GM19452 (cell line): ENCODE results near the gene ERFL.

Experiments used
- ATAC-seq: cut with Tn5 transposase; IDR thresholded peaks from one replicate; pipeline ENCODE4 v1.9.1; 2021; ENCODE audit not compliant: unreplicated experiment

ERFL gene

GRCh38 chr19:41927497-41928192 is 604 bp downstream of the ERFL start:
- no peak for ATAC-seq

- no peak for ATAC-seq
These were observed 1.3 kb downstream of the ERFL start for GRCh38 chr19:41926763-41927496.

- ATAC-seq: no peak
These were observed 2.1 kb downstream of the ERFL start for GRCh38 chr19:41926028-41926762.

DNA sequence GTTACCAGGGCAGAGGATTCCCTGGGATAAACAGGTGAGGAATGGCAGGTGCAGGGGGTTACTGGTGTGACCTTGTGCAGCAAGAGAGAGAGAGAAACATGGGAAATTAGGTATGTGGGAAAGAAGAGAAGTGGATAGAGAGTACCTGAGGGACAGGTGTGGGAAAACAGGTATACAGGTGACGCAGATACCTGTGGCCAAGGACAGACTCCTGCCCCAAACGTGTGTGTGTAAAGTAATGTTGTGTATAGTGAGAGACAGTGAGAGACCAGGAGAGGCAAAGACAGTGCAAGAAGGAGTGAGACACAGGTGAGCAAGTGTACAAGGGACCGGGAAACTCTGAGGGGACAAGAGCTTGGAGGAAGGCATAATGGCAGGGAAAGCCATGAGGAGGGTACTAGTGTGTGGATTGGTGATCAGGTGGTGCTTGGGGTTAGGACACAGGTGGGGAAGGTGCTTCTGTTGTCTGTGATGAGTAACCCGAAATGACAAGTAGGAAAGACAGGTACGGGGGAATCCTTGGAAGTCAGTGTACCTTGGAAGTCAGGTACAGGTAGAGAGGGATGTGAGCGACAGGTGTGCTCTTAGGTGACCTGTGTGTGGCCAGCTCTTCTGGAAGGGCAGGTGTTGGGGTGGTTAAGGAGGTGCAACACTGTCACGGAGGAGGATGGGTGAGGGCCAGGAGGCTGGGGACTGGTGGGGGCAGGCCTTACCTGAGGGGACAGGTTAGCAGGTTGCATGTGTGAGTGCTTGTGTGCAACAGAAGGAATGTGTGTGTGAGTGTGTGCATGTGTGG is 2.8 kb downstream of the ERFL start:
- no peak for ATAC-seq

DNA sequence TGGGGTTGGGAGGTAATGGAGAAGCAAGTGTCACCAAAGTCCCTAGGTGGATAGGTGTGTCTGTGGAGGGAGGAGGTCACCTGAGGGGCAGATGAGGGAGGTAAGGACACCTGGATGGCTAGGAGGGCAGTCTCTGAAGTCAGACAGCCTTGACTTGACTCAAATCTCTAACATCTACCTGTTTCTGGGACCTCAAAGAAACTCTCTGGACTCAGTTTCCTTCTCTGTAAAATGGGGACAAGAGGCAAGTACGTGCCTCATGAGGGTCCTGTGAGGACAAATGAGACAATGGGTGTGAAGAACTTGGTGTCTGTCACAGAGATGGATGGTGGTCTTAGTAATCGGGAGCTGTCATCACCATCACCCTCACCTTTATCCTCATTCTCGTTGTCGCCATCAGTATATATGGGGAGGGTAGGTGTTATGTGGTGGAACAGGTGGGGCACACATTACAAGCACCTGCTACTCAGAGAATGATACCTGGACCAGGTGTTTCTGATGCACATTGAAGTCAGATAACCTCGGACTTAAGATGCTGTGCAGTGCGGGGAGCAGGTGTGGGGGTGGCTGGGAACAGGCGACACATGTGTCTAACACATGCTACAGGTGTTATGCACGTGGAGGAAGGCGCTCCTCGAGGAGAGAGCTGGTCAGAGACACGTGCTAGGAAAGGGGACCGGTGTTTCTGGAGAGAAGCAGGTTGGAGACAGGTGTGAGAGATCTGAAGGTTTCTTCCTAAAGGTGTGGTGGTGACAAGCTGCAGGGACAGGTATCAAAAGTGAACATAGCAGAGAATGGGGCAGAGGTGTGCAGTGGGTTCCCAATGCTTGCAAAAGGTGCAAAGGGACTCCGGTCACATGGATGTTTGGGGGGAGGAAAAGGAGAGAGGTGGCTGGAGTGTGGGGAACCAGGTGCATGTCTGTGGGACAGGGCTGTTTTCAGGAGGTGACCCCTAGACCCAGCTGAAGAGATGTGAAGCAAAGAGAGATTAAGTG is 3.8 kb downstream of the ERFL start:
- no peak for ATAC-seq

GRCh38 chr19:41923045-41923788 is 5.0 kb downstream of the ERFL start:
- ATAC-seq: no peak

GRCh38 chr19:41922585-41922984 is 5.7 kb downstream of the ERFL start:
- no peak for ATAC-seq

GRCh38 chr19:41921577-41922576 is 6.4 kb downstream of the ERFL start:
- ATAC-seq: no peak

- ATAC-seq: no peak
These were observed 7.2 kb downstream of the ERFL start for GRCh38 chr19:41920882-41921576.

- ATAC-seq: no peak
These were observed 8.1 kb downstream of the ERFL start for GRCh38 chr19:41919948-41920712.

DNA sequence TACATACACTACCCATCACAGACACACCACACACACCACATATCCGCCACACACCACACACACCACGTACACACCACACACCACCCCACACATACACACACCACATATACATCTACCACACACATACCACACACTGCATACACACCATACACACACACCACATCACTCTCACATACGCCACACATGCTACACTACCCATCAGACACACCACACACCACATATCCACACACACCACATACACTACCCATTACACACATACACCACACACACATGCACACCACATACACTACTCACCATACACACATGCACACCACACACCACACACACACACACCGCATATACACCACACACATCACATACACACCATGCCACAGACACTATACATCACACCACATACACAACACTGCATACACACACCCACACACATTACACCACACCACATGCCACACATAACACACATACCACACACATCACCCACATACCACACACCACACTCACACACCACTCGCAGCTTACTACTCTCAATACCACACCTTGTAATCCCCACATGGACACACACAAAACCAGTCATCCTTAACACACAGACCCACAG is 9.5 kb downstream of the ERFL start:
- no peak for ATAC-seq

GRCh38 chr19:41918095-41918494 is 10.2 kb downstream of the ERFL start:
- ATAC-seq: no peak

DNA sequence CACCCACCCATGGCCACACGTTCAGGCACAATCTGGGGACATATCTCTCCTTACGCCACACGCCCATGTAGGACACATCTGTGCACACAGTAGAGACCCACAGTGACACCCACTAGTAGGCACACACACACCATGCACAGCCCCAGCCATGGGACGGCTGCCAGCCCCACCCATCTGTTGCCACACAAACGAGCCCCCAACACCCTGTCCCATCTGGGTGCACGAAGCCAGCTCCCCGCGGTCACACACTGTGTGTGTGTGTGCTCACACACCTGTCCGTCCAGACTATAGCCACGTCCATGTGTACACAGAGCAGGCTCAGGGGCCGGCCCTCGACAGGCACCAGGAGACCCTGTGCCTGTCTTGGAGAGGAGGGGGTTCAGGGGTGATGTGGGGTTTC is 10.6 kb downstream of the ERFL start:
- ATAC-seq: no peak

GRCh38 chr19:41915776-41916414 is 12.4 kb downstream of the ERFL start:
- no peak for ATAC-seq

- ATAC-seq: no peak
These were observed 13.1 kb downstream of the ERFL start for GRCh38 chr19:41915021-41915775.
